Left forelimb (tissue), 1 donor: Measurements from ENCODE around the gene FOXRED2.

Source experiments
- DNase-seq: peaks from one replicate; pipeline ENCODE4 v3.0.0-alpha.2; 2018; ENCODE audit warnings: low spot score

The FOXRED2 gene

DNA sequence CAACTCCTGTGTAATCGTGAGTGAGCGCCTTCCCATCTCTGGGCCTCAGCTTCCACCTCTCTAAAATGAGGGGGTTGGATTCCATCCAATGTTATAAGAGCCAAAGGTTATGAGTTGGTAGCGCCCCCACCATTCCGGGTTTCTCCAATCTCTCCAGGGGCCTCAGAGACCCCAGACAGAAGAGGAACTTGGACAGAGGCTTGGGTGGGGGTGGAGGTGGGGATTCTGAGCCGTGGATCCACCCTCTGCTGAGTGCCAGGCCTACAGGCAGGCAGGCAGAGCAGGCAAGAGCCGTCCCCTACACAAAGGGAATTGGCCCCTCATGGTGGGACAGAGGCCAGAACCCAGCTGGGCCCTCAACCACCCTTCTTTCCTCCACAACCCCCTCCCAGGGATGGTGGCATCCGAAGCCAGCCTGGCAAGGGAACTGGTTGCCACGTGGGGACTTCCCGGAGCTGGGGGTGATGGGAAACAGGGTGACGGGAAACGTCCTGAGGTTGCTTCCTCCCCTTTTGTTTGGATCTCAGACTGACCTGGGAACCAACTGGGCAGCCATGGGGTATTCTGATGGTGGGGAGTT is 57.2 kb downstream of the FOXRED2 start:
- no peak for DNase-seq

DNA sequence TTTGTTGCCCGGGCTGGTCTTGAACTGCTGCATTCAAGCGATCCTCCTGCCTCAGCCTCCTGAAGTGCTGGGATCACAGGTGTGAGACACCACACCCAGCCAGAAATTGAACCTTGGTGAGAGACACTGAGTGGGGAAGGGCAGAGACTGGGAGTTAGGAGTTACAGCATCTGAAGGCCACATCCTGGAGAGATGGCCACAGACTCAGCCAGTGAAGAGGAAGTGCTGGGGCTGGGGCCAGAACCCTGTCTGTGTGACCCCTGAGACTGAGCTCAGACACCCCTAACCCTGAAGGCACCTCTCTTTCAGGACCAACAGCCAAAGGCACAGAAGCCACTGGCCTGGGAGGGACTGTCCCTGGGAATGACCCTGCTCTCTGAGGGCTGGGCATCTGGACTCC is 59.2 kb downstream of the FOXRED2 start:
- DNase-seq, result no peak

DNA sequence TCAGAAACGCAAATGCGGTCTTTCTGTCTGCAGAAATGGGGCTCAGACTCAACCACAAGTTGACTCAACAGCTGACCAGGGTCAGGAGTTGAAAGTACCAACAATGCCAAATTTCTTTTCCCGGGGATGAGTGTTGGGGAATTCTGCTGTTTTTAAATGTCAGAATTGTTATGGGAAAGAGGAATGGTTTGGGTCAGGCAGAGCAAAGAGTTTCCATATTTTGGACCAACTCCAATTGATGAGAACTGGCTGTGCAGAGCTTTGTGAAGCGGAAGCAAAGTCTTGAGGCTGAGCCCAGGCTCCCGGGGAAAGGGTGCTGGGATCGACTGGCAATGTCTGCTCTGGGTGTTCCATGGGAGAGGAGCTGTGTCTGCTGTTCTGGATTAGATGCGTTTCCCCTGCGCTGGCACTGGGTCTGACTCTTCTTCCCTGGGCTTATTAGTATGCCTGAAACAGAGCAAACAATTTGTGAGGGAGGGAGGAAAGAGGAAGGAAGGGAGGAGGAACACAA is 61.6 kb downstream of the FOXRED2 start:
- DNase-seq, result no peak

DNA sequence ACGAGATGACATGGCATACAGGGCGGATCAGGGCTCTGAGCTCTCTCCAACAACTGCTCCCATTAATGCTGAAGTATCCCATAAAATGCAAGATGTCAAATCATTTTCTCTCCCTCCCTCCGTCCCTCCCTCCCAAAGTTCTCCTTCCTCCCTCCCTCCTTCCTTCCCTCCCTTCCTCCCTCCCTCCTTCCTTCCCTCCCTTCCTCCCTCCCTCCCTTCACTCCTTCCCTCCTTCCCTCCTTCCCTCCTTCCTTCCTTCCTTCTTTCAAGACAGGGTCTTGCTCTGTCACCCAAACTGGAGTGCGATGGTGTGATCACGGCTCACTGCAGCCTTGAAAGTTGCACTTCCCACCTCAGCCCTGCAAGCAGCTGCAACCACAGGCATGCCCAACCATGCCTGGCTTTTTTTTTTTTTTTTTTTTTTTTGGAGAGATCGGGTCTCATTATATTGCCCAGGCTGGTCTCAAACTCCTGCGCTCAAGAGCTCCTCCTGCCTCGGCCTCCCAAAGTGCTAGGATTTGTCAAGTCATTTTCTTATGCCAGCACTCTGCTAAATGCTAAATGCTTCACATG is 63.6 kb downstream of the FOXRED2 start:
- no peak for DNase-seq

- DNase-seq, result no peak
Observed at GRCh38 chr22:36442506-36443197, 64.2 kb downstream of the FOXRED2 start.

DNA sequence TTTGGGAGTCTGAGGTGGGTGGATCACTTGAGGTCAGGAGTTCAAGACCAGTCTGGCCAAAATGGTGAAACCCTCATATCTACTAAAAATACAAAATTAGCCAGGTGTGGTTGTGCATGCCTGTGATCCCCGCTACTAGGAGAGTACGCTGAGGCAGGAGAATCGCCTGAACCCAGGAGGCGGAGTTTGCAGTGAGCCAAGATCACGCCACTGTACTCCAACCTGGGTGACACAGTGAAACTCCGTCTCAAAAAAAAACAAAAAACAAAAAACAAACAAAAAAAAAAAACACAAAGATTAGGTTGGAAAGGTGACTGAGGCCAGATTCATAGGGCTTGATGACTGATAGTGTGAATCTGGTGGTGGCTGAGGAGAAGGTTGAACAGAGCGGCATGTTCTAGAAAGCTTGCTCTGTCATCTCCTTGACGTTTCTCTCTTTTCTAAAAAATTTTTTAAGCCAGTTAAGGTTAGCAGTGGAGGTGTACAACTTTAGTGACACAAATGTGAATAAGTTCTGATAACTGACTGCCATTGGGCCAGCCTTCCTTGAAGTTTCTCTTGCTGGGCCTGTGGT is 66.3 kb downstream of the FOXRED2 start:
- DNase-seq, result no peak

DNA sequence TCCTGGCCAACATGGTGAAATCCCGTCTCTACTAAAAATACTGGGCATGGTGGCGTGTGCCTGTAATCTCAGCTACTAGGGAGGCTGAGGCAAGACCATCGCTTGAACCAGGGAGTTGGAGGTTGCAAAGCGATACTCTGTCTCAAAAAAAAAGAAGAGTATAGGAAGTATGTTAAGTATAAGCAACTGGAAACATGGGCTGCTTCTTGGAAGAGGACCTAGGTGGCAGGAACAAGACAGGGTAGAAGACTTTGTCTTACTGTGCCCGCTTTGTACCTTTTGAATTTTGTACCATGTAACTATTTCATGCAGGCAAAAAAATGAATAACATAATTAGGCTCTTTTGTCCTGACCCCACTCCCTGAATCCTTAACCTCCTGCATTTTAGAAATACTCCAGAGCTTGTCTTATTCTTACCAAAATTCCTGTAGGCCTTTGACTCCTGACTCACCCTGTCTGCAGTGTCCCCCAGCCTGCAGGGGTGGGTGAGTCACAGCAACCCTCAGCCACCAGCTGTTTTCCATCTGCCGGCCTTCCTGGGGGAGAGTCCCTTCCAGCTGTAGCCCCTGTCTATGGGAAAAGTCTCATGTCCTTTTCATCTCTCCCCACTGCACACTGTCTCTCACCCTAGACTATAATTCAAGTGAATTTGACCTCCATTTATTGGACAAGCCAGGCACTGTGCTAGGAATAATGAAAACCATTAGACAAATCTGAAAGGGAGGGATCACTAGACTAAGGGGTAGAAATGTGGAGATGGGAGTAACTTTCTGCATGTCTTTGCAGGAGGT is 67.2 kb downstream of the FOXRED2 start:
- no peak for DNase-seq
